KOPT-K1 (cell line): ENCODE data around the gene CBLC.
"Not testable (repeated sequence)": the region's sequence is repeated elsewhere in the genome, so short reads cannot be mapped to it uniquely, and the experiment has no call there.

ENCODE experiments used
- H3K27ac ChIP-seq: fragments of 200-600 bp; sonication (generic); 2 replicates; pipeline ENCODE4 v1.5.1; 2016; ENCODE audit warnings: antibody characterized with exemption, mild to moderate bottlenecking, low read depth, low read length; ENCODE audit not compliant: poor library complexity, severe bottlenecking
- H3K36me3 ChIP-seq: fragments of 200-600 bp; sonication (generic); 2 replicates; pipeline ENCODE4 v1.5.1; 2017; ENCODE audit warnings: antibody characterized with exemption, mild to moderate bottlenecking, low read length, moderate library complexity; ENCODE audit not compliant: insufficient read depth
- H3K9me3 ChIP-seq: fragments of 200-600 bp; sonication (generic); 2 replicates; pipeline ENCODE4 v1.5.1; 2017; ENCODE audit warnings: antibody characterized with exemption, low read length, mild to moderate bottlenecking; ENCODE audit not compliant: insufficient read depth, poor library complexity, severe bottlenecking

The CBLC gene

DNA sequence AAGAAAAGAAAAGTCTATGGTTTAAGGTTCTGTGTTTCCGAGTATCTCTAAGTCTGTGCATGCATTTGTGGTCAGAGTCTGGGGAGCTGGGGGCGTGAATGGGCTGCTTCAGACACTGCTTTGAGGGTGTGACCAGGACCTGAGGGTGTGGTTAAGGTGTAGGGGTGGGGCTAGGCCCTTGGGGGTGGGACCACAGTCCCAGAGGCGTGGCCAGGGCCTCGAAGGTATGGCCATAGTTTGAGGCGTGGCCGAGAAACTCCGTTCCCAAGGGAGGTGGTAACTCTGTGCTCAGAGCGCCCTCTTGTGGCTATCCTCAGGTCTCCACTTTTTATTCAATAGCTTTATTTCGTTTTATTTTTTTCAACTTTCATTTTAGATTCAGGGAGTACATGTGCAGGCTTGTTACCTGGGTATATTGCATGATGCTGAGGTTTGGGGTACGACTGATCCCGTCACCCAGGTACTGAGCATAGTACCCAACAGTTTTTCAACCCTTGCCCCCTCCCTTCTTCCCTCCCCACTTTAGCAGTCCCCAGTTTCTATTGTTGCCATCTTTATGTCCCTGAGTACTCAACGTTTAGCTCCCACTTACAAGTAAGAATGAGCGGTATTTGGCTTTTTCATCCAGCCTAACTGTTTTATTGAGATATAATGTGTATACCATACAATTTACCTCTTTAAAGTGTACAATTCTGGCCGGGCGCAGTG, 7.0 kb upstream of the CBLC start:
- H3K27ac ChIP-seq: no peak overlapping the region
- H3K36me3 ChIP-seq: no peaks in the 10 kb centered on the region
- H3K9me3 ChIP-seq: no peaks in the 10 kb centered on the region

DNA sequence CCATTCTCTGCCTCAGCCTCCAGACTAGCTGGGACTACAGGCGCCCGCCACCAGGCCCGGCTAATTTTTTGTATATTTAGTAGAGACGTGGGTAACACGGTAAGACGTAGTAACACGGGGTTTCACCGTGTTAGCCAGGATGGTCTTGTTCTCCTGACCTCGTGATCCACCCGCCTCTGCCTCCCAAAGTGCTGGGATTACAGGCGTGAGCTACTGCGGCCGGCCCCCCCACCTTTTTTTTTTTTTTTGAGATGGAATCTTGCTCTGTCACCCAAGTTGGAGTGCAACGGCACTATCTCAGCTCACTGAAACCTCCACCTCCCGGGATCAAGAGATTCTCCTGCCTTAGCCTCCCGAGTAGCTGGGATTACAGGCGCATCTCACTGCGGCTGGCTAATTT, 5.5 kb upstream of the CBLC start:
- not testable (repeated sequence) for H3K27ac ChIP-seq, H3K9me3 ChIP-seq

DNA sequence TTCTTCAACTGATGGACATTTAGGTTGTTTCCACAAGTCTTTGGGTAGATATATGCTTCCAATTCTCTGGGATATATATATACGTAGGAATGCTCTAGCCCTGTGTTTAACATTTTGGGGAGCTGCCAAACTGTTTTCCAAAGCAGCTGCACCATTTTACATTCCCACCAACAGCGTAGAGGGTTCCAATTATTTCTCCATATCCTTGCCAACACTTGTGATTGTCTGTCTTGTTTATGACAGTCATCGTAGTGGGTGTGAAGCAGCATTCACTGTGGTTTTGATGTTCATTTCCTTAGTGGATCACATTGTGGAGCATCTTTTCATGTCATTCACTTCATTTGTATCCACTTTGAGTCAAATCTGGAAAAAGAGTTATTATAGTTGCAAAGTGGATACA, 4.7 kb upstream of the CBLC start:
- Histone ChIP-seq H3K27ac (no peak overlapping the region), H3K9me3 (no peaks in the 10 kb centered on the region)

More for the DNA sequence above, 5.5 kb upstream of the CBLC start:
- H3K36me3 ChIP-seq: not testable (repeated sequence)

DNA sequence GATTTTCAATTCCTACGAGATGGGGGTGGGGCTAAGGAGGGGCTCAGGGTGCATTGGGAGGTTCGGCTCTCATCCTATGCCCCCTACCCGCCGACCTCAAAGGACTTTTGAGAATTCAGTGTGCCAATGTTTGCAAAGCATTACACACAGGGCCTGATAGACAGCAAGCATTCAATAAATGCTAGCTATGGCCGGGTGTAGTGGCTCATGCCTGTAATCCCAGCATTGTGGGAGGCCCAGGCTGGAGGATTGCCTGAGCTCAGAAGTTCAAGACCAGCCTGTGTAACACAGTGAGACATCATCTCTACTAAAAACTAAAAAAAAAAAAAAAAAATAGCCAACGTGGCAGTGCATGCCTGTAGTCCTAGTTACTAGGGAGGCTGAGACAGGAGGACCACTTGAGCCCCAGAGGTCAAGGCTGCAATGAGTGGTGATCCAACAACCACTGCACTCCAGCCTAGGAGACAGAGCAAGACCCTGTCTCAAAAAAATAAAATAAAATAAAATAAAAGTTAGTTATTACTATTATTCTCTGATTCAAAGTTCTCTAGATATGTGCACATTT, 1.9 kb upstream of the CBLC start:
- no peaks in the 10 kb centered on the region for H3K9me3 ChIP-seq
- H3K36me3 ChIP-seq: no peaks in the 10 kb centered on the region
- H3K27ac ChIP-seq: no peak overlapping the region

More for the DNA sequence above, 4.7 kb upstream of the CBLC start:
- H3K36me3 ChIP-seq: no peaks in the 10 kb centered on the region

DNA sequence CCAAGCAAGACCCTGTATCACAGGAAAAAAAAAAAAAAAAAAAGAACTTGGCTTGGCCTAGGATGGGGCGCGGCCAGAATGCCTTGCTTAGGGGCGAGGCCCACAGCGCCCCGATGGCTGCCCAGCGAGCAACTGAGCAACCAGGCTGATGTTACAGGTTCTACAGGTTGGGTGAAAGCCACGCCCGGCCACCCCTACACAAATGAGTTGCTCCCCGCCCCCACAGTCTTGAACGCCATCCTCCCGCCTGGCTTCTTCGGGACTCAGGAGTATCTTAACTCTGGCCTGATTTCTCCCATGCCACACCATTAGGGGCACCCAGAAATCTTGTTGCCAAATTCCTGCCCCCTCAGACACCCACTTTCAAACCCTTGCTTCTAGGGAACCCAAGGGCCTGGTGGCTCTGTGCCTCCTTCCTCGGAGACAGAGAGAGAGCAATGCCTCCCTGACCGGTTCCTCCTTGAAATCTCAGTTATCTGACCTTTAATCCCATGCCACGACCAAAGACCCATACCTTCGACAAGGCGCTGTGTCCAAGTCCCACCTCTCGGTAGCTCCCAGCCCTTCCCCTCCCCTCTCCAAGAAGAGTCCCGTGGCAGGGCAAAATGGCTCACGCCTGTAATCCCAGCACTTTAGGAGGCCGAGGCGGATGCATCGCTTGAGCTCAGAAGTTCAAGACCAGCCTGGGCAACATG, 1.1 kb upstream of the CBLC start:
- Histone ChIP-seq H3K27ac (no peak overlapping the region), H3K9me3 (no peaks in the 10 kb centered on the region), H3K36me3 (no peaks in the 10 kb centered on the region)

DNA sequence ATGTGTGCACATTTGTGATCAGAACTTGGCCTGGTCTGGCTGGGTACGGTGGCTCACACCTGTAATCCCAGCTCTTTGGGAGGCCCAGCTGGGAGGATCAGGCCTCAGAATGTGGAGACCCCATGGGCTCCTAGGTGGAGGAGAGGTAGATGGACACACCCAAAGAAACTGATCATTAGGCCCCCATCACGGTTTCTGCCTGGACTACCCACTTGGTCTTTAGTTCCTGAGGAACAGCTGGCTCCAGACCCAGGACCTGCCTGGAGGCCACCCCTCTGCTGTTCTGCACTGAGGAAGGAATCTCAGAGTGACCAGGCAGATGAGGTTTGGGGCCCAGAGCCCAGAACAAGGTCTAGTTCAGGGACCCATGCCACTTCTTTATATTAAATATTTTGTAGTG, 1.5 kb downstream of the CBLC start:
- H3K27ac ChIP-seq: no peak overlapping the region
- no peaks in the 10 kb centered on the region for H3K36me3 ChIP-seq
- H3K9me3 ChIP-seq: no peaks in the 10 kb centered on the region

DNA sequence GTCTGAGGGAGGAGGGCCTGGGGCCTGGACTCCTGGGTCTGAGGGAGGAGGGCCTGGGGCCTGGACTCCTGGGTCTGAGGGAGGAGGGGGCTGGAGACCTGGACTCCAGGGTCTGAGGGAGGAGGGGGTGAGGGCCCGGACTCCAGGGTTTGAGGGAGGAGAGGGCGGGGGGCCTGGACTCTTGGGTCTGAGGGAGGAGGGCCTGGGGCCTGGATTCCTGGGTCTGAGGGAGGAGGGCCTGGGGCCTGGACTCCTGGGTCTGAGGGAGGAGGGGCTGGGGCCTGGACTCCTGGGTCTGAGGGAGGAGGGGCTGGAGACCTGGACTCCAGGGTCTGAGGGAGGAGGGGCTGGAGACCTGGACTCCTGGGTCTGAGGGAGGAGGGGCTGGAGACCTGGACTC, 4.0 kb downstream of the CBLC start:
- not testable (repeated sequence) for H3K9me3 ChIP-seq, H3K36me3 ChIP-seq, H3K27ac ChIP-seq

DNA sequence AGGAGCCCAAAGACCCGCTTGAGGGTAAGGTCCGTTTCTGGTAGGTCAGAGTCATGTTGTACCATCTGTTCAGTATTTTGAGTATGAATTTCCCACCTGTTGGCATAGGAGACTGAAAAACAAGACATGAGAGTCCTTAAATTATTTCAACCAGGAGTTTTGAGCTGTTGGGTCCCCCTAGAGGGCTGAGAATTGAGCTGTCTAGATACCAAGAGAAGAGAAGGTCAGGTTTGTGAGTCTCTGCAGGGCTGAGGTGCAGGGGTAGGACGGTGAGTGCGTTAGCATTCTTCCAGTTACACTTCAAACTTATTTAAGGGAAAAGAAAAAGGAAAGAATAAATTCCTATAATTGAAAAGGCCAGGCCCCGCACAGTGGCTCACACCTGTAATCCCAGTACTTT, 5.0 kb downstream of the CBLC start:
- Histone ChIP-seq H3K36me3 (no peaks in the 10 kb centered on the region), H3K27ac (no peak overlapping the region), H3K9me3 (no peaks in the 10 kb centered on the region)

DNA sequence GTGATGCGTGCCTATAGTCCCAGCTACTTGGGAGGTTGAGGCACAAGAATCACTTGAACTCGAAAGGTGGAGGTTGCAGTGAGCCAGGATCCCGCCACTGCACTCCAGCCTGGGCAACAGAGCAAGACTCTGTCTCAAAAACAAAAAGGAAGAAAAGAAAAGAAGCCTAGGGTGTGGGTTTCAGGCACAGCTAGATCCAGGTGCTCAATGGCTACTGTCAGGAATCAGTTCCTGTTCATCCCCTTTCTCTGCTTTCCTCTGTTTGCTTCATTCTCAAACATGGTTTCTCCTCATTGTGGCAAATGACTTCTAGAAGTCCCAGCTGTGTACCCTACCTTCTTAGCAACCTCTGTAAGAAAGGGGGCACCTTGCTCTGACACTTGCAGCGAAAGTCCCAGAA, 5.9 kb downstream of the CBLC start:
- Histone ChIP-seq H3K36me3 (no peaks in the 10 kb centered on the region), H3K9me3 (no peaks in the 10 kb centered on the region), H3K27ac (no peak overlapping the region)

DNA sequence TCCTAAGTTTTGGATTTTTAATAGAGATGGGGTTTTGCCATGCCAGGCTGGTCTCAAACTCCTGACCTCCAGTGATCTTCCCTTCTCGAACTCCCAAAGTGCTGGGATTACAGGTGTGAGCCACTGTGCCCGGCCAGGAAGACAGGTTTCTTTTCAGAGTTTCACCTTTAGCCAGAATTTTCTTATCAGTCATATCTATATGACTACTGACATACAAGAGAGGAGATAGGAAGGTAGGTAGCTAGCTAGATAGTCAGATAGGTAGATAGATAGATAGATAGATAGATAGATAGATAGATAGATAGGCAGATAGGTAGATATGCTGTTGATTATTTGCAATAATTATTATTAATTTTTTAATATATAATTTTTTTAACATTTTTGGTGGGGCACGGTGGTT, 7.6 kb downstream of the CBLC start:
- H3K9me3 ChIP-seq: no peaks in the 10 kb centered on the region
- no peaks in the 10 kb centered on the region for H3K36me3 ChIP-seq
- no peak overlapping the region for H3K27ac ChIP-seq

DNA sequence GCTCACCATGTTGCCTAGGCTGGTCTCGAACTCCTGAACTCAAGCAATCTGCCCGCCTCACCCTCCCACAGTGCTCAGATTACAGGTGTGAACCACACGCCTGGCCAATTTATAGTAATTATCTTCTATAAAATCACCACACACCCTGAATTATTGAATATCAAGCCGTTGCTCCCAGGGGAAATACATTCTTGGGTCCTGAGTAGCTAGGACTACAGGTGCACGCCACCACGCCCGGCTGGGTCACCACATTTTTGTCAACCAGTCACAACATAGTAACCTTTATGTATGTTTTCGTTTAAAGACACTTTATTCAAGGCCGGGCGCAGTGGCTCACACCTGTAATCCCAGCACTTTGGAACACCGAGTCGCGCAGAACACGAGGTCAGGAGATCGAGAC, 8.3 kb downstream of the CBLC start:
- H3K27ac ChIP-seq: no peak overlapping the region
- H3K36me3 ChIP-seq: no peaks in the 10 kb centered on the region

DNA sequence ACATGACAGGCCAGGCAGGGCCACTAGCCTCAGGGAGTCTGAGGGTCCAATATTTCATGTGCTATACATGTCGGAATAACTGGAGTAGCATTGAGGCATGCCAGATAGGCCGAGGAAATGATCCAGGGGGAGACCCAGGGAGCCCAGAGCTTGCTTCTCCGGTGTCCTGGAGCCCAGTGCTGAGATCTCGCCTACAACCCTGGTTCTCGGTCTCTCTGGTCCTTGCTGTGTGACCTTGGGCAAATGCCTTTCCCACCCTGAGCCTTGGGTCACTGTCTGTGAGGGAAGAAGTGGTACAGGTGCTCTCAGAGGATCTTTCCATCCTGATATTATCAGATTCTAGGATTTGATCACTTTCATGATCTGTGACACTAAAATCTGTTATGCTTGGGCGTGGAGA, 11.3 kb downstream of the CBLC start:
- no peaks in the 10 kb centered on the region for H3K36me3 ChIP-seq
- no peak overlapping the region for H3K27ac ChIP-seq

More for the DNA sequence above, 8.3 kb downstream of the CBLC start:
- H3K9me3 ChIP-seq: no peaks in the 10 kb centered on the region

DNA sequence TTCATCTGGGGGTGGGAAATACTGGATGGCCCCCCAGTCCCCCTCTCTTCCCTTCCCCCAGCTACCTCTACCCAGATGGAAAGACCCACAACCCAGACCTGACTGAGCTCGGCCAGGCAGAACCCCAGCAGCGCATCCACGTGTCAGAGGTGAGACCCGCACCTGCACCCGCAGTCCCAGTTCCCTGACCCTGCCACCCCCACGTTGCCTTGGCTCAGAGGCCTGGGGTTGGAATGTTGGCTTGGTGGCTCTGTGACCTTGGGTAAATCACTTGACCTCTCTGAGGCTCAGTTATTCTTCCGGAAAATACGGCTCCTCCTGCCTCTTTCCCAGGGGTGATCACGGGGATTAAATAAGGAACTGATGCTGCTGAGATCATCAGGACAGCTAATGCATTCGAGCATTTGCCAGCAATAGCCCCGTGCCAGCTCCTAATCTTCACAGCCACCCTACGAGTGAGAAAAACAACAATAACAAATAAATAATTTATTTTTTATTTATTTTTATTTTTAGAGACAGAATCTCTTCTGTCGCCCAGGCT, 12.3 kb downstream of the CBLC start:
- Histone ChIP-seq H3K36me3 (no peaks in the 10 kb centered on the region), H3K9me3 (no peaks in the 10 kb centered on the region), H3K27ac (no peak overlapping the region)

More for the DNA sequence above, 11.3 kb downstream of the CBLC start:
- no peaks in the 10 kb centered on the region for H3K9me3 ChIP-seq

DNA sequence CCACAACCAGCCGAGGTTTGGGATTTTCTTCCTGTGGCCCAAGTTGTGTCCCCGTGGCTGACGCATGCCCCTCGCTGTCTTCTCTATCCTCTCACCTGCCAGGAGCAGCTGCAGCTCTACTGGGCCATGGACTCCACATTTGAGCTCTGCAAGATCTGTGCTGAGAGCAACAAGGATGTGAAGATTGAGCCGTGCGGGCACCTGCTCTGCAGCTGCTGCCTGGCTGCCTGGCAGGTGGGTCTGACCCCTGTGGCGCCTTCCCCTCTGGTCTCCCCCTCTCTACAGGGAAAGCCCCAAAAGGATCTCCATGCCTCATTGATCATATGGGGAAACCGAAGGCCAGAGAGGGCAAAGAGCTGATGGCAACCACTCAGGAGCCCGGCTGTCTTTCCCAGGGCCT, 14.6 kb downstream of the CBLC start:
- Histone ChIP-seq H3K9me3 (no peaks in the 10 kb centered on the region), H3K36me3 (no peaks in the 10 kb centered on the region), H3K27ac (no peak overlapping the region)

DNA sequence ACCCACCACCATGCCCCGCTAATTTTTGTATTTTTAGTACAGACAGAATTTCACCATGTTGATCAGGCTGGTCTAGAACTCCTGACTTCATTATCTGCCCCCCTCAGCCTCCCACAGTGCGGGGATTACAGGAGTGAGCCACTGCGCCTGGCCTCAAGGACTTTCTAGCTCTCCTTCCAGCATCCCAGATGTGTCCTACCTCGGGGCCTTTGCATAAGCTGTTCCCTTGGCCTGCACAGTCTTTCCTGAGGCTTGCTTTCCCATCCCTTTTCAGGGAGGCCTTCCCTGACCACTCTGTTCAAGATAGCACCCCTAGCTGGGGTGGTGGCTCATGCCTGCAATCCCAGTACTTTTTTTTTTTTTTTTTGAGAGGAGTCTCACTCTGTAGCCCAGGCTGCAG, 16.9 kb downstream of the CBLC start:
- H3K9me3 ChIP-seq: no peaks in the 10 kb centered on the region
- H3K27ac ChIP-seq: no peak overlapping the region
- H3K36me3 ChIP-seq: no peaks in the 10 kb centered on the region
